Hepatocyte (in vitro differentiated cells): ENCODE measurements around the gene CD9. TPM values are rescaled to one million over a fixed set of nuclear protein-coding genes. Genes with fewer than 3 reads are reported as not detected.

Source experiments
- DNase-seq: peaks from one replicate; pipeline ENCODE4 v3.0.0-alpha.2; 2016; ENCODE audit warnings: low spot score
- H2AFZ ChIP-seq: fragments of 200-600 bp; sonication (generic); 2 replicates; pipeline ENCODE4 v1.6.0; 2016; ENCODE audit warnings: antibody characterized with exemption, mild to moderate bottlenecking
- H3K27ac ChIP-seq: fragments of 200-600 bp; sonication (generic); 2 replicates; pipeline ENCODE4 v1.5.1; 2016; ENCODE audit warnings: mild to moderate bottlenecking
- H3K27me3 ChIP-seq: fragments of 200-600 bp; sonication (generic); 2 replicates; pipeline ENCODE4 v1.6.1; 2016
- H3K36me3 ChIP-seq: fragments of 200-600 bp; sonication (generic); replicated peaks from 2 replicates; pipeline ENCODE4 v1.5.1; 2016; ENCODE audit warnings: low read depth; ENCODE audit not compliant: insufficient read depth
- H3K4me1 ChIP-seq: fragments of 200-600 bp; sonication (generic); 2 replicates; pipeline ENCODE4 v1.5.1; 2016; ENCODE audit warnings: mild to moderate bottlenecking, moderate library complexity; ENCODE audit not compliant: insufficient read depth
- H3K4me2 ChIP-seq: fragments of 200-600 bp; sonication (generic); 2 replicates; pipeline ENCODE4 v1.6.0; 2016
- H3K4me3 ChIP-seq: fragments of 200-600 bp; sonication (generic); 2 replicates; pipeline ENCODE4 v1.5.1; 2016; ENCODE audit warnings: mild to moderate bottlenecking
- H3K79me2 ChIP-seq: fragments of 200-600 bp; sonication (generic); 2 replicates; pipeline ENCODE4 v1.6.0; 2017; ENCODE audit warnings: mild to moderate bottlenecking
- H3K9me2 ChIP-seq: fragments of 200-600 bp; sonication (generic); replicated peaks from 2 replicates; pipeline ENCODE4 v1.6.0; 2017; ENCODE audit warnings: mild to moderate bottlenecking; ENCODE audit not compliant: insufficient read depth
- H3K9me3 ChIP-seq: fragments of 200-600 bp; sonication (generic); 2 replicates; pipeline ENCODE4 v1.5.1; 2016; ENCODE audit warnings: low read depth, mild to moderate bottlenecking
- H4K20me1 ChIP-seq: fragments of 200-600 bp; sonication (generic); 2 replicates; pipeline ENCODE4 v1.6.0; 2016; ENCODE audit warnings: mild to moderate bottlenecking; ENCODE audit not compliant: insufficient read depth, poor library complexity, severe bottlenecking
- CTCF ChIP-seq: fragments of 200-600 bp; sonication (generic); IDR thresholded peaks from 2 replicates; pipeline ENCODE4 v1.5.1; 2016; ENCODE audit warnings: antibody characterized with exemption, mild to moderate bottlenecking; ENCODE audit not compliant: poor library complexity
- EZH2 ChIP-seq: fragments of 200-600 bp; sonication (generic); IDR thresholded peaks from 2 replicates; pipeline ENCODE4 v1.6.1; 2016; ENCODE audit warnings: antibody characterized with exemption, mild to moderate bottlenecking, borderline replicate concordance
- EZH2phosphoT487 ChIP-seq: fragments of 200-600 bp; sonication (generic); IDR thresholded peaks from one replicate; pipeline ENCODE4 v1.6.1; 2018; ENCODE audit warnings: antibody characterized with exemption, mild to moderate bottlenecking, low read depth, moderate library complexity; ENCODE audit not compliant: unreplicated experiment, severe bottlenecking
- WGBS: methylation state at CpG from one replicate; pipeline ENCODE4 v1.1.6; 2016; ENCODE audit warnings: low lambda C conversion rate; ENCODE audit errors: missing lambda C conversion rate; 5-methylcytosine and 5-hydroxymethylcytosine counted together
- polyA plus RNA-seq: library from polyadenylated mRNA; unstranded; fragments of >200 nt; fragmentation: Nextera tagmentation; extraction: Ambion mirVana; gene quantifications from 2 replicates; pipeline ENCODE4 v1.2.1, GENCODE V29; 2016
- total RNA-seq: library from RNA; depleted of rRNA; stranded (reverse); fragments of >200 nt; gene quantifications from 2 replicates; pipeline ENCODE4 v1.2.3, GENCODE V29; 2014

The CD9 gene
- total and polyA plus RNA-seq, 2 experiments from 2014 or later, result 117 to 188 TPM

GRCh38 chr12:6237830-6238229 is 37.6 kb downstream of the CD9 start:
- no peak for TF ChIP-seq EZH2
- TF ChIP-seq EZH2phosphoT487, result no peak
- TF ChIP-seq CTCF, result no peak
- Histone ChIP-seq H3K36me3 (no peaks in the 10 kb centered on the region), H3K4me1 (peaks cover 21% of the 10 kb centered on the region), H4K20me1 (no peaks in the 10 kb centered on the region), H3K9me3 (no peaks in the 10 kb centered on the region), H3K9me2 (no peaks in the 10 kb centered on the region), H3K27me3 (no peaks in the 10 kb centered on the region), H3K4me2 (no peak overlapping the region), H2AFZ (no peak overlapping the region), H3K27ac (no peak overlapping the region), H3K79me2 (no peaks in the 10 kb centered on the region), H3K4me3 (no peak overlapping the region)
- no peak for DNase-seq
- WGBS, result 79% methylated on average over 1 of the region's 1 CpG

- H3K36me3 ChIP-seq, result no peaks in the 10 kb centered on the region
Measured at GRCh38 chr12:6238875-6239274, 38.7 kb downstream of the CD9 start.

GRCh38 chr12:6241495-6241894 is 41.3 kb downstream of the CD9 start:
- no peak overlapping the region for H3K4me2 ChIP-seq
- no peaks in the 10 kb centered on the region for H4K20me1 ChIP-seq
- H3K4me1 ChIP-seq, result no peaks in the 10 kb centered on the region
- H3K27me3 ChIP-seq, result no peaks in the 10 kb centered on the region
- H3K4me3 ChIP-seq, result no peak overlapping the region
- TF ChIP-seq CTCF, result no peak
- TF ChIP-seq EZH2phosphoT487, result no peak
- TF ChIP-seq EZH2, result no peak
- H3K79me2 ChIP-seq, result no peaks in the 10 kb centered on the region
- H3K9me2 ChIP-seq, result no peaks in the 10 kb centered on the region
- no peaks in the 10 kb centered on the region for H3K9me3 ChIP-seq
- no peaks in the 10 kb centered on the region for H3K36me3 ChIP-seq
- 77% methylated on average over 7 of the region's 7 CpGs for WGBS
- no peak overlapping the region for H3K27ac ChIP-seq
- no peak for DNase-seq
- no peak overlapping the region for H2AFZ ChIP-seq

More at GRCh38 chr12:6238875-6239274, 38.7 kb downstream of the CD9 start:
- H4K20me1 ChIP-seq, result no peaks in the 10 kb centered on the region
- H3K9me3 ChIP-seq, result no peaks in the 10 kb centered on the region
- no peak for DNase-seq
- no peak overlapping the region for H3K27ac ChIP-seq
- no peak overlapping the region for H3K4me3 ChIP-seq
- H3K79me2 ChIP-seq, result no peaks in the 10 kb centered on the region
- H3K4me1 ChIP-seq, result peaks cover 17% of the 10 kb centered on the region
- H3K27me3 ChIP-seq, result no peaks in the 10 kb centered on the region
- TF ChIP-seq EZH2, result no peak
- no peak for TF ChIP-seq CTCF
- no peak for TF ChIP-seq EZH2phosphoT487
- no peak overlapping the region for H3K4me2 ChIP-seq
- H2AFZ ChIP-seq, result no peak overlapping the region
- H3K9me2 ChIP-seq, result no peaks in the 10 kb centered on the region
- WGBS, result 88% methylated on average over 3 of the region's 3 CpGs

DNA sequence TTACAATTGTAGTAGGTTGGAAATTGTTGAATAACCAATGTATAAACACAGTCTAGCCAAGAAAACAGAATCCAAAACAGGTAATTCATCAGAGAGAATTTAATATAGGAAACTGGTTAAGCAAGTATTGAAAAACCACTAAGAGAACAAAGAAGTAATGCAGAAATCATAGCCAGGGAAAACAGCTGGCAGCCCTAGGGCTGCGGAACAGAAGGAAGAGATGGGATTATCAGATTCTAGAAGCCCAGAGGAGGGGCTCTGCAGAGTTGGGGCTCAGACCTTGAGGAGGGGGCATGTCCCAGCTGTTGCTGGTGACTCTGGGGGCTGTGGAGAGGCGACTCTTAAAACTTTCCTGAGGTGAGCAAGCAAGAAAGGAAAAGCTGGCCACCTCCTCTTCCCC is 49.4 kb downstream of the CD9 start:
- Histone ChIP-seq H3K9me3 (no peaks in the 10 kb centered on the region), H3K27me3 (no peaks in the 10 kb centered on the region), H3K36me3 (no peaks in the 10 kb centered on the region), H3K9me2 (no peaks in the 10 kb centered on the region), H2AFZ (no peak overlapping the region), H3K4me1 (no peaks in the 10 kb centered on the region), H3K27ac (no peak overlapping the region), H4K20me1 (no peaks in the 10 kb centered on the region), H3K4me2 (no peak overlapping the region), H3K4me3 (no peak overlapping the region), H3K79me2 (no peaks in the 10 kb centered on the region)
- TF ChIP-seq CTCF (no peak), EZH2 (no peak), EZH2phosphoT487 (no peak)
- no peak for DNase-seq
- WGBS, result 67% methylated on average over 2 of the region's 2 CpGs
